Endothelial cell (in vitro differentiated cells): Measurements from ENCODE around the gene ETFA. TPM values are rescaled to one million over a fixed set of nuclear protein-coding genes. Genes with fewer than 3 reads are reported as not detected.
A peak's percentile ranks its signal among the peaks of the same experiment; 100 is the strongest.

Source experiments
- DNase-seq: peaks from one replicate; pipeline ENCODE4 v3.0.0; 2021; ENCODE audit warnings: low spot score
- H3K27ac Mint-ChIP-seq: one replicate; pipeline ENCODE4 v1.8.0; 2021; ENCODE audit warnings: mixed read lengths, inconsistent platforms; ENCODE audit not compliant: unreplicated experiment
- H3K27me3 Mint-ChIP-seq: one replicate; pipeline ENCODE4 v1.8.0; 2021; ENCODE audit warnings: mild to moderate bottlenecking, moderate library complexity, mixed read lengths, inconsistent platforms; ENCODE audit not compliant: unreplicated experiment
- H3K36me3 Mint-ChIP-seq: one replicate; pipeline ENCODE4 v1.8.0; 2021; ENCODE audit warnings: mild to moderate bottlenecking, low read depth, mixed read lengths, inconsistent platforms; ENCODE audit not compliant: unreplicated experiment
- H3K4me1 Mint-ChIP-seq: one replicate; pipeline ENCODE4 v1.8.0; 2021; ENCODE audit warnings: mild to moderate bottlenecking, mixed read lengths, inconsistent platforms; ENCODE audit not compliant: unreplicated experiment
- H3K4me3 Mint-ChIP-seq: one replicate; pipeline ENCODE4 v1.8.0; 2021; ENCODE audit warnings: mild to moderate bottlenecking, mixed read lengths, inconsistent platforms; ENCODE audit not compliant: unreplicated experiment
- H3K9me3 Mint-ChIP-seq: one replicate; pipeline ENCODE4 v1.8.0; 2021; ENCODE audit warnings: mixed read lengths, inconsistent platforms; ENCODE audit not compliant: unreplicated experiment
- total RNA-seq: library from RNA; stranded (reverse); fragmentation: NEBNext Ultra II Directional; extraction: Animal tissue kit (Norgen Biotek cat#: 25700); gene quantifications from one replicate; pipeline ENCODE4 v1.2.1, GENCODE V29; 2021; ENCODE audit not compliant: unreplicated experiment
- TF ChIP-seq, protein P1 (sequence below): fragments of 200-600 bp; sonication (generic); IDR thresholded peaks from one replicate; pipeline ENCODE4 v1.5.0; 2021; ENCODE audit warnings: antibody characterized with exemption; ENCODE audit not compliant: unreplicated experiment

Gene ETFA
- total RNA-seq, 1 donor from 2014 or later: 103 TPM

DNA sequence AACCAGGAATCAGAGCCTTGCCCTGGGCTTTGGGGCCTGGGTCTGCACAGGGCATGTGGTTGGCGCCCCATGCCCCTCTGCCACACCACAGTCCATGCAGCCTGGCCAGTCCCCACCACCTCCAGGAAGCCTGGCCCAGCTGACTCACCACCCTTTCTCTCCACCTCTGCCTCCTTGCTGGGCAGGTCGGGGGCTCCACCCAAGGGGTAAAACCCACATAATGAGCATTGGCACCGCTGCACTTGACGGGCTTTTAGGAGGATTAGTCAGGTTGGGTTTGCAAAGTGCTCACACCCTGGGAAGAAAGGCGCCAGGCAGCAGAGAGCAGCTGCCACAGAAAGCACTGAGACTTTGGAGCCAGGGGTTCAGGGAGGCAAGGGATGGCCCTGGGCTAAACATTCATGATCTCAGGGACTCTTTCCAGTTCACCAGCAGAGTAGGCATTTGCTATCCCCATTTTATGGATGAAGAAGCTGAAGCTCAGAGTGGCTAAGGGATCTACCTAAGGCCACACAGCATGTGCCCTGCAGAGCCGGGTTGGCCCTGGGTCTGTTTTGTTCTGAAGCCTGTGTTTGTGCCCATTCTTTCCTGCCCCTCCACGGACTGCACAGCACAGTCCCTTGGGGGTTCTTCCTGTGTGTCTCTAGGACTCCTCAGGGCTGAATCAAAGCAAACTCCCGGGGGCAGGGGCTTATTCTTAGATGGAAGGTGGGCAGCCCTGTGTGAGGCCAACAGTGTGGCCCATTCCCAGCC is 113.4 kb downstream of the ETFA start:
- H3K4me3 Mint-ChIP-seq: no peak overlapping the region
- TF ChIP-seq, protein P1, sequence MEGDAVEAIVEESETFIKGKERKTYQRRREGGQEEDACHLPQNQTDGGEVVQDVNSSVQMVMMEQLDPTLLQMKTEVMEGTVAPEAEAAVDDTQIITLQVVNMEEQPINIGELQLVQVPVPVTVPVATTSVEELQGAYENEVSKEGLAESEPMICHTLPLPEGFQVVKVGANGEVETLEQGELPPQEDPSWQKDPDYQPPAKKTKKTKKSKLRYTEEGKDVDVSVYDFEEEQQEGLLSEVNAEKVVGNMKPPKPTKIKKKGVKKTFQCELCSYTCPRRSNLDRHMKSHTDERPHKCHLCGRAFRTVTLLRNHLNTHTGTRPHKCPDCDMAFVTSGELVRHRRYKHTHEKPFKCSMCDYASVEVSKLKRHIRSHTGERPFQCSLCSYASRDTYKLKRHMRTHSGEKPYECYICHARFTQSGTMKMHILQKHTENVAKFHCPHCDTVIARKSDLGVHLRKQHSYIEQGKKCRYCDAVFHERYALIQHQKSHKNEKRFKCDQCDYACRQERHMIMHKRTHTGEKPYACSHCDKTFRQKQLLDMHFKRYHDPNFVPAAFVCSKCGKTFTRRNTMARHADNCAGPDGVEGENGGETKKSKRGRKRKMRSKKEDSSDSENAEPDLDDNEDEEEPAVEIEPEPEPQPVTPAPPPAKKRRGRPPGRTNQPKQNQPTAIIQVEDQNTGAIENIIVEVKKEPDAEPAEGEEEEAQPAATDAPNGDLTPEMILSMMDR: no peak
- H3K36me3 Mint-ChIP-seq: peaks cover 12% of the 10 kb centered on the region
- H3K9me3 Mint-ChIP-seq: no peaks in the 10 kb centered on the region
- no peak for DNase-seq
- H3K4me1 Mint-ChIP-seq: no peaks in the 10 kb centered on the region
- no peak overlapping the region for H3K27ac Mint-ChIP-seq
- peaks cover 8% of the 10 kb centered on the region for H3K27me3 Mint-ChIP-seq

DNA sequence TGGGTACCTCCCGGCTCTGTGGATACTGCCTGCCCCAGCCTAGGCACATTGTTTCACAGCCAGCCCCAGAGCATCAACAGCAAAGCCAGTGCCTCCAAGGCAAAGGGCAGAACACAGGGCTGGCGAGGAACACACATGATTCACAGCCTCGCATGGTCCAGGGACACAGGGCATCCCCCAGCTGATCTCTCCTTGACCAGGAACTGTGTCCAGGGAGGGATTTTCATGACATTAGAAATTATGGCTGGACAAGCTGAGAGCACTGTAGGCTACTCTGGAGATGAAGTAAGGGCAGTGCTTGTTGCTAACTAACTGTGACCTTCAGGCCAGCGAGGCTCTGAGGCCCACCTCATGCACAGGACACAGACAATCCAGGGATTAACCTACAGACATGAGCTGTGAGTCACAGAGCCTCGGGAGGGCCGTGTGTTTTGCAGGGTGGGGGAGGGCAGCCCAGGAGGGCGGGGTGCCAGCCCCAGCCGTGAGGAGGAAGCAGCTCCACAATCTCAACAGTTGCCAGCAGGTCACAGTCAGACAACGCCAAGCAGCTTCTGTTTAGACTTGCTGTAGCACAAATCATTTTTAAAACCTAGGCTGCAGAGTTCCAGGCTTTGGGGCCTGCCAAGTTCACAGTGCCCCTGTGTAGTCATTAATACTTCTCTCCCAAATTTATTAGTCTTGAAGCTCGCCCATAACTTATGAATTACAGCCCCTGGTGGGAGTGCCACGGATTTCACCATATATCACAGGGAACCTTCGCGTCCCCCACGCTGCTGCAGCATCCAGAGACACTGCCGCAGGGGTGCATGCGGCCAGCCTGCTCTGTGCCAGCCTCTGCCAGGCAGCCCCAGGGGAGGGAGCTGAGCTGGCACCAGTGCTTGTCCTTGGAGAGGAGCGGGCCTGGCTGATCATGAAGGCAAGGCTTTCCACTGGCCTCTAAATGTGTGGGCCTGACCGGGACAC is 114.7 kb downstream of the ETFA start:
- DNase-seq: no peak
- Mint-ChIP-seq H3K4me1 (no peaks in the 10 kb centered on the region), H3K4me3 (no peak overlapping the region), H3K9me3 (no peaks in the 10 kb centered on the region), H3K36me3 (peaks cover 12% of the 10 kb centered on the region), H3K27ac (no peak overlapping the region), H3K27me3 (peaks cover 8% of the 10 kb centered on the region)
- TF ChIP-seq, protein P1: no peak

DNA sequence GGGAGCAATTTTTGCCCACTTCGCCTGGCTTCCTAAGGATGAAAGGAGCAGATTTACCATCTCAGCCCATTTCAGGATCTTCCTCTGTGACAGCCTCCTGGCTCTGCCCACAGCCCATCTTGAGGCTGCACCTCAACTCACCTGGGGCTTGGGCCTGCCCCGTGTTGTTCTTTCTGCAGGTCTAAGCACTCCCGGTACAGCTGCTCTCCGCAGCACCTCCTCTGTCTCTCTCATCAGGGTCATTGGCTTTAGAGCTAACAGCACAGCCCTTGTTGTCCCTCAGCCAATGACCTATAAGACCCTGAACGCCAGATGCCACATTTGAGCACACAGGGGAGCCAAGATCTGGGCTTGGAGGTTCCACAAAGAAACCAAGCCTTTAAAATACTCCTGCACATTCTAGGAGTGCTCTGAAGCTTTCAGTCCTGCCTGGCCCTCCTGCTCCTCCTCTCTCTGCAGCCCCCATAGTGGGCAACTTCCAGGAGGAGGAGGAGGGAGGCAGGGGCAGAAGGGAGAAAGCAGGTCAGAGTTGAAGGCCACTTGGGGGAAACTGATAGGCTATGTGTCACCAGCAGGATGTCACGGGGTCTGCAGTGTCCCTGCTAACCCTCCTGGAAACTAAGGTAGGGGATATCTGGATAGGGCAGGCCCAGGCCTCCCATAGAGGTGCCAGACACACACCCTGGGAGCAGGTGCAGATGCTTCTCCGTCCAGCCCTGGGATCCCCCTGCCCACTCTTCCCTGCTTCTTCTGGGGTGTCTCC is 115.6 kb downstream of the ETFA start:
- TF ChIP-seq, protein P1: no peak
- H3K27ac Mint-ChIP-seq: no peak overlapping the region
- H3K36me3 Mint-ChIP-seq: peaks cover 12% of the 10 kb centered on the region
- no peak overlapping the region for H3K4me3 Mint-ChIP-seq
- DNase-seq: no peak
- no peaks in the 10 kb centered on the region for H3K4me1 Mint-ChIP-seq
- no peaks in the 10 kb centered on the region for H3K9me3 Mint-ChIP-seq
- H3K27me3 Mint-ChIP-seq: peaks cover 8% of the 10 kb centered on the region

DNA sequence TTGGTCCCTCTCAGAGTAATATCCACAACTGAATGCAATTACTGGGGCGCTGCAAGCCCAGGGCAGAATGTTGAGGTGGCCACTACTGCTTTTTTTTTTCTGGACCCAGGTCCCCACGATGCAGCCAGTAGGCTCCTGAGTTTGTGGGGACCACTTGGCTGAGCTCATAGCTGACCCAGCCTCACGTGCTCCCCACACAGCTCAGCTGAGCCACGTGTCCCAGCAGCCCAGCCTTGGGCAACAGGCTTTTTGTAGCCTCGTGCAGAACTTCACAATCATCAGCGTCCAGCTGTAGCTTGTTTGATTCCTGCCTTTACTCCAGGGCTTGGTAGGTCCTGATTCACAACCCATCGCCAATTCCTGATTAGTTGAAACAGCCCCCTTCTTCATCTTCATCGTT is 117.3 kb downstream of the ETFA start:
- Mint-ChIP-seq H3K27ac (no peak overlapping the region), H3K4me1 (peaks cover 12% of the 10 kb centered on the region), H3K36me3 (peaks cover 8% of the 10 kb centered on the region), H3K4me3 (peak overlapping the region; percentile 31), H3K27me3 (peaks cover 4% of the 10 kb centered on the region), H3K9me3 (no peaks in the 10 kb centered on the region)
- no peak for DNase-seq
- TF ChIP-seq, protein P1: no peak
